ENCODE data around the gene NLRP13. TPM values are rescaled to one million over a fixed set of nuclear protein-coding genes. Genes with fewer than 3 reads are reported as not detected.

The NLRP13 gene
- total and polyA plus RNA-seq, 9 of the 15 experiments (the other 6 are each of a cell fraction or from before 2014, with no cell fraction given): not detected

Other genes with a start within 250 kb of the NLRP13 start
Only the 7 nearest of the 10 such genes appear.
- gene RFPL4A, start 173.2 kb downstream of the NLRP13 start, total RNA-seq (2014; rRNA removed): not detected in 2 replicates
- gene RFPL4A, start 173.2 kb downstream of the NLRP13 start, total RNA-seq (2014; rRNA removed; fragmentation: Illumina TruSeq; extraction: Trizol): 0.15 TPM in 1 of 2 replicates, not detected in the other
- gene RFPL4A, start 173.2 kb downstream of the NLRP13 start, total RNA-seq (2015; rRNA removed; fragmentation: Illumina TruSeq; extraction: Trizol): 0.19 and 0.22 TPM in 2 replicates
- 0.16 TPM in 1 of 2 replicates, not detected in the other for gene RFPL4A, start 173.2 kb downstream of the NLRP13 start, total RNA-seq (2021)
- gene RFPL4A, start 173.2 kb downstream of the NLRP13 start, polyA plus RNA-seq (2011; rRNA removed): 0.24 TPM in 1 of 2 replicates, not detected in the other
- 0.32 and 0.40 TPM in 2 replicates for gene RFPL4A, start 173.2 kb downstream of the NLRP13 start, polyA plus RNA-seq (2014; fragmentation: Illumina TruSeq; extraction: Trizol)
- 1 to 10 TPM in 1 of 2 experiments, under 1 TPM in 1; 0.92 to 1.1 TPM for gene RFPL4A, start 173.2 kb downstream of the NLRP13 start, polyA plus RNA-seq (2014; fragmentation: Nextera tagmentation; extraction: Ambion mirVana)
- 0.13 and 0.28 TPM in 2 replicates for gene RFPL4A, start 173.2 kb downstream of the NLRP13 start, polyA plus RNA-seq (2014; rRNA removed)
- gene RFPL4AL1, start 163.2 kb downstream of the NLRP13 start, total RNA-seq (2014; rRNA removed): not detected in 2 replicates
- gene RFPL4AL1, start 163.2 kb downstream of the NLRP13 start, total RNA-seq (2014; rRNA removed; fragmentation: Illumina TruSeq; extraction: Trizol): not detected in 2 replicates
- gene RFPL4AL1, start 163.2 kb downstream of the NLRP13 start, total RNA-seq (2015; rRNA removed; fragmentation: Illumina TruSeq; extraction: Trizol): 0.18 TPM in 1 of 2 replicates, not detected in the other
- gene RFPL4AL1, start 163.2 kb downstream of the NLRP13 start, total RNA-seq (2021): not detected in 2 replicates
- gene RFPL4AL1, start 163.2 kb downstream of the NLRP13 start, polyA plus RNA-seq (2011; rRNA removed): not detected in 2 replicates
- not detected in 2 replicates for gene RFPL4AL1, start 163.2 kb downstream of the NLRP13 start, polyA plus RNA-seq (2014; fragmentation: Illumina TruSeq; extraction: Trizol)
- gene RFPL4AL1, start 163.2 kb downstream of the NLRP13 start, polyA plus RNA-seq (2014; fragmentation: Nextera tagmentation; extraction: Ambion mirVana): under 1 TPM in 1 of 2 experiments, not detected in 1; 0.21 TPM
- not detected in 2 replicates for gene RFPL4AL1, start 163.2 kb downstream of the NLRP13 start, polyA plus RNA-seq (2014; rRNA removed)
- 0.04 TPM in 1 of 2 replicates, not detected in the other for gene NLRP11, start 100.3 kb downstream of the NLRP13 start, total RNA-seq (2014; rRNA removed)
- gene NLRP11, start 100.3 kb downstream of the NLRP13 start, total RNA-seq (2014; rRNA removed; fragmentation: Illumina TruSeq; extraction: Trizol): 0.19 and 0.22 TPM in 2 replicates
- gene NLRP11, start 100.3 kb downstream of the NLRP13 start, total RNA-seq (2015; rRNA removed; fragmentation: Illumina TruSeq; extraction: Trizol): 0.07 and 0.26 TPM in 2 replicates
- 0.07 and 0.16 TPM in 2 replicates for gene NLRP11, start 100.3 kb downstream of the NLRP13 start, total RNA-seq (2021)
- 0.03 and 0.07 TPM in 2 replicates for gene NLRP11, start 100.3 kb downstream of the NLRP13 start, polyA plus RNA-seq (2011; rRNA removed)
- 0.16 and 0.17 TPM in 2 replicates for gene NLRP11, start 100.3 kb downstream of the NLRP13 start, polyA plus RNA-seq (2014; fragmentation: Illumina TruSeq; extraction: Trizol)
- under 1 TPM; 0.11 to 0.29 TPM for gene NLRP11, start 100.3 kb downstream of the NLRP13 start, polyA plus RNA-seq (2014; fragmentation: Nextera tagmentation; extraction: Ambion mirVana)
- gene NLRP11, start 100.3 kb downstream of the NLRP13 start, polyA plus RNA-seq (2014; rRNA removed): 0.13 and 0.18 TPM in 2 replicates
- not detected in 2 replicates for gene NLRP4, start 95.8 kb downstream of the NLRP13 start, total RNA-seq (2014; rRNA removed)
- gene NLRP4, start 95.8 kb downstream of the NLRP13 start, total RNA-seq (2014; rRNA removed; fragmentation: Illumina TruSeq; extraction: Trizol): 0.04 TPM in 1 of 2 replicates, not detected in the other
- 0.14 and 0.30 TPM in 2 replicates for gene NLRP4, start 95.8 kb downstream of the NLRP13 start, total RNA-seq (2015; rRNA removed; fragmentation: Illumina TruSeq; extraction: Trizol)
- gene NLRP4, start 95.8 kb downstream of the NLRP13 start, total RNA-seq (2021): not detected in 2 replicates
- gene NLRP4, start 95.8 kb downstream of the NLRP13 start, polyA plus RNA-seq (2011; rRNA removed): 0.06 TPM in 1 of 2 replicates, not detected in the other
- gene NLRP4, start 95.8 kb downstream of the NLRP13 start, polyA plus RNA-seq (2014; fragmentation: Illumina TruSeq; extraction: Trizol): 0.04 TPM in 1 of 2 replicates, not detected in the other
- gene NLRP4, start 95.8 kb downstream of the NLRP13 start, polyA plus RNA-seq (2014; fragmentation: Nextera tagmentation; extraction: Ambion mirVana): under 1 TPM in 1 of 2 experiments, not detected in 1; 0.07 TPM
- gene NLRP4, start 95.8 kb downstream of the NLRP13 start, polyA plus RNA-seq (2014; rRNA removed): 0.03 and 0.05 TPM in 2 replicates
- not detected in 2 replicates for gene NLRP8, start 15.5 kb upstream of the NLRP13 start, total RNA-seq (2014; rRNA removed)
- gene NLRP8, start 15.5 kb upstream of the NLRP13 start, total RNA-seq (2014; rRNA removed; fragmentation: Illumina TruSeq; extraction: Trizol): not detected in 2 replicates
- gene NLRP8, start 15.5 kb upstream of the NLRP13 start, total RNA-seq (2015; rRNA removed; fragmentation: Illumina TruSeq; extraction: Trizol): not detected in 2 replicates
- gene NLRP8, start 15.5 kb upstream of the NLRP13 start, total RNA-seq (2021): not detected in 2 replicates
- gene NLRP8, start 15.5 kb upstream of the NLRP13 start, polyA plus RNA-seq (2011; rRNA removed): not detected in 2 replicates
- not detected in 2 replicates for gene NLRP8, start 15.5 kb upstream of the NLRP13 start, polyA plus RNA-seq (2014; fragmentation: Illumina TruSeq; extraction: Trizol)
- not detected for gene NLRP8, start 15.5 kb upstream of the NLRP13 start, polyA plus RNA-seq (2014; fragmentation: Nextera tagmentation; extraction: Ambion mirVana)
- gene NLRP8, start 15.5 kb upstream of the NLRP13 start, polyA plus RNA-seq (2014; rRNA removed): not detected in 2 replicates
- not detected in 2 replicates for gene NLRP5, start 54.4 kb upstream of the NLRP13 start, total RNA-seq (2014; rRNA removed)
- gene NLRP5, start 54.4 kb upstream of the NLRP13 start, total RNA-seq (2014; rRNA removed; fragmentation: Illumina TruSeq; extraction: Trizol): not detected in 2 replicates
- gene NLRP5, start 54.4 kb upstream of the NLRP13 start, total RNA-seq (2015; rRNA removed; fragmentation: Illumina TruSeq; extraction: Trizol): not detected in 2 replicates
- gene NLRP5, start 54.4 kb upstream of the NLRP13 start, total RNA-seq (2021): 0.04 TPM in 1 of 2 replicates, not detected in the other
- not detected in 2 replicates for gene NLRP5, start 54.4 kb upstream of the NLRP13 start, polyA plus RNA-seq (2011; rRNA removed)
- gene NLRP5, start 54.4 kb upstream of the NLRP13 start, polyA plus RNA-seq (2014; fragmentation: Illumina TruSeq; extraction: Trizol): not detected in 2 replicates
- not detected for gene NLRP5, start 54.4 kb upstream of the NLRP13 start, polyA plus RNA-seq (2014; fragmentation: Nextera tagmentation; extraction: Ambion mirVana)
- 0.07 TPM in 1 of 2 replicates, not detected in the other for gene NLRP5, start 54.4 kb upstream of the NLRP13 start, polyA plus RNA-seq (2014; rRNA removed)
- 77.6 and 84.0 TPM in 2 replicates for gene ZNF787, start 189.0 kb upstream of the NLRP13 start, total RNA-seq (2014; rRNA removed)
- gene ZNF787, start 189.0 kb upstream of the NLRP13 start, total RNA-seq (2014; rRNA removed; fragmentation: Illumina TruSeq; extraction: Trizol): 5.3 and 5.7 TPM in 2 replicates
- gene ZNF787, start 189.0 kb upstream of the NLRP13 start, total RNA-seq (2015; rRNA removed; fragmentation: Illumina TruSeq; extraction: Trizol): 26.1 and 30.6 TPM in 2 replicates
- gene ZNF787, start 189.0 kb upstream of the NLRP13 start, total RNA-seq (2021): 65.9 and 73.8 TPM in 2 replicates
- gene ZNF787, start 189.0 kb upstream of the NLRP13 start, polyA plus RNA-seq (2011; rRNA removed): 7.3 and 10.9 TPM in 2 replicates
- gene ZNF787, start 189.0 kb upstream of the NLRP13 start, polyA plus RNA-seq (2014; fragmentation: Illumina TruSeq; extraction: Trizol): 6.9 and 20.9 TPM in 2 replicates
- gene ZNF787, start 189.0 kb upstream of the NLRP13 start, polyA plus RNA-seq (2014; fragmentation: Nextera tagmentation; extraction: Ambion mirVana): under 1 TPM; 0.45 to 0.53 TPM
- 51.1 and 54.4 TPM in 2 replicates for gene ZNF787, start 189.0 kb upstream of the NLRP13 start, polyA plus RNA-seq (2014; rRNA removed)